Loucy (cell line): ENCODE results near the gene BEAN1.

Experiments
- H2AFZ ChIP-seq: fragments of 200-600 bp; sonication (generic); 2 replicates; pipeline ENCODE4 v1.6.0; 2016; ENCODE audit warnings: antibody characterized with exemption, mild to moderate bottlenecking, low read length, moderate library complexity
- H3F3A ChIP-seq: fragments of 200-600 bp; 2 replicates; pipeline ENCODE4 v1.6.0; 2016; ENCODE audit warnings: antibody characterized with exemption, low read depth, mild to moderate bottlenecking
- H3K27me3 ChIP-seq: fragments of 200-600 bp; sonication (generic); 2 replicates; pipeline ENCODE4 v1.6.1; 2014; ENCODE audit warnings: low read length, mild to moderate bottlenecking; ENCODE audit not compliant: insufficient read depth, poor library complexity, severe bottlenecking
- H3K36me3 ChIP-seq: fragments of 200-600 bp; sonication (generic); 2 replicates; pipeline ENCODE4 v1.6.1; 2016; ENCODE audit warnings: low read length; ENCODE audit not compliant: insufficient read depth
- H3K4me1 ChIP-seq: fragments of 200-600 bp; sonication (generic); 2 replicates; pipeline ENCODE4 v1.5.1; 2014; ENCODE audit warnings: low read length, mild to moderate bottlenecking; ENCODE audit not compliant: insufficient read depth, poor library complexity, severe bottlenecking
- H3K4me2 ChIP-seq: fragments of 200-600 bp; sonication (generic); 2 replicates; pipeline ENCODE4 v1.6.0; 2014; ENCODE audit warnings: antibody characterized with exemption, low read length, low read depth, mild to moderate bottlenecking; ENCODE audit not compliant: poor library complexity, severe bottlenecking
- H3K4me3 ChIP-seq: fragments of 200-600 bp; sonication (generic); 2 replicates; pipeline ENCODE4 v1.5.1; 2014; ENCODE audit warnings: low read length, mild to moderate bottlenecking, mixed read lengths; ENCODE audit not compliant: poor library complexity, severe bottlenecking
- H3K79me2 ChIP-seq: fragments of 200-600 bp; sonication (generic); 2 replicates; pipeline ENCODE4 v1.6.1; 2014; ENCODE audit warnings: low read length; ENCODE audit not compliant: insufficient read depth
- H3K9ac ChIP-seq: fragments of 200-600 bp; sonication (generic); 2 replicates; pipeline ENCODE4 v1.6.0; 2014; ENCODE audit warnings: mild to moderate bottlenecking, low read depth, low read length, moderate library complexity; ENCODE audit not compliant: poor library complexity, severe bottlenecking
- H3K9me2 ChIP-seq: fragments of 200-600 bp; sonication (generic); replicated peaks from 2 replicates; pipeline ENCODE4 v1.6.1; 2016; ENCODE audit warnings: low read depth, low read length, mixed read lengths
- H3K9me3 ChIP-seq: fragments of 200-600 bp; sonication (generic); 2 replicates; pipeline ENCODE4 v1.6.1; 2014; ENCODE audit warnings: mild to moderate bottlenecking, antibody characterized with exemption, low read length, low read depth; ENCODE audit not compliant: insufficient read depth
- H4K20me1 ChIP-seq: fragments of 200-600 bp; sonication (generic); 2 replicates; pipeline ENCODE4 v1.6.0; 2014; ENCODE audit warnings: antibody characterized with exemption, low read length, mild to moderate bottlenecking; ENCODE audit not compliant: insufficient read depth, poor library complexity, severe bottlenecking
- CTCF ChIP-seq: fragments of 200-600 bp; sonication (generic); conservative IDR thresholded peaks from 2 replicates; pipeline ENCODE4 v1.5.1; 2014; ENCODE audit warnings: mild to moderate bottlenecking, antibody characterized with exemption, low read length
- EZH2phosphoT487 ChIP-seq: fragments of 200-600 bp; IDR thresholded peaks from 2 replicates; pipeline ENCODE4 v1.6.1; 2018; ENCODE audit warnings: antibody characterized with exemption, mild to moderate bottlenecking, moderate library complexity, borderline replicate concordance

Gene BEAN1

GRCh38 chr16:66439051-66439730 is 12.1 kb downstream of the BEAN1 start:
- Histone ChIP-seq H3K4me2 (no peak overlapping the region), H3K9me3 (no peaks in the 10 kb centered on the region), H3K4me1 (no peaks in the 10 kb centered on the region), H2AFZ (no peak overlapping the region), H3K27me3 (no peaks in the 10 kb centered on the region), H3K9me2 (no peaks in the 10 kb centered on the region), H3K79me2 (no peaks in the 10 kb centered on the region), H3F3A (no peaks in the 10 kb centered on the region), H4K20me1 (no peaks in the 10 kb centered on the region), H3K4me3 (no peak overlapping the region), H3K9ac (no peak overlapping the region), H3K36me3 (no peaks in the 10 kb centered on the region)
- TF ChIP-seq EZH2phosphoT487 (no peak), CTCF (no peak)

DNA sequence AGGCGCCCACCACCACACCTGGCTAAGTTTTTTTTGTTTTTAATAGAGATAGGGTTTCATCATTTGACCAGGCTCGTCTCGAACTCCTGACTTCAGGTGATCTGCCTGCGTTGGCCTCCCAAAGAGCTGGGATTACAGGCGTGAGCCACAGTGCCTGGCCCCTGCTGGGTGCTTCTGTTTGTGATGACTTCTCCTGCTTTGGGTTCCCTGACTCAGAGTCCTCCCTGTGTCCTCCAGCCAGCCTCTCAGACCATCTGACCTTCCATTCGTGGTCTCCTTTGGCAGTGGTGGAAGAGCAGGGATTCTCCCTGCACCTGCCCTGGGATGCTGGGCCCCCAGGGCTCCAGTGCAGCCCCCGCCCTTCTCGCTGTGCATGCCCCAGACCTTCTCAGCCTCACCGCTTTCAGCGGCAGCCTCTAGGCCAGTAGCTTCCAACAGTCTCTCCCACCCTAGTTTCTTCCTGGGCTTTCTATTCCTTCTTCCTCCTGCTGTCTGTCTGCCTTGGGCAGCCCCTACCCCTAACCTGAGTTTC is 13.2 kb downstream of the BEAN1 start:
- Histone ChIP-seq H3K9me3 (no peaks in the 10 kb centered on the region), H2AFZ (no peak overlapping the region), H3K36me3 (no peaks in the 10 kb centered on the region), H3K4me1 (no peaks in the 10 kb centered on the region), H3K79me2 (no peaks in the 10 kb centered on the region), H3K9ac (no peak overlapping the region), H3F3A (no peaks in the 10 kb centered on the region), H3K9me2 (no peaks in the 10 kb centered on the region), H4K20me1 (no peaks in the 10 kb centered on the region), H3K4me3 (no peak overlapping the region), H3K4me2 (no peak overlapping the region), H3K27me3 (no peaks in the 10 kb centered on the region)
- TF ChIP-seq CTCF = no peak
- TF ChIP-seq EZH2phosphoT487 = no peak

GRCh38 chr16:66440970-66441369 is 13.9 kb downstream of the BEAN1 start:
- H2AFZ ChIP-seq = no peak overlapping the region
- H3F3A ChIP-seq = no peaks in the 10 kb centered on the region
- H3K4me1 ChIP-seq = no peaks in the 10 kb centered on the region
- H3K9me3 ChIP-seq = no peaks in the 10 kb centered on the region
- H3K4me2 ChIP-seq = no peak overlapping the region
- H3K4me3 ChIP-seq = no peak overlapping the region
- no peak overlapping the region for H3K9ac ChIP-seq
- H3K9me2 ChIP-seq = no peaks in the 10 kb centered on the region
- no peaks in the 10 kb centered on the region for H4K20me1 ChIP-seq
- no peaks in the 10 kb centered on the region for H3K79me2 ChIP-seq
- no peaks in the 10 kb centered on the region for H3K27me3 ChIP-seq
- no peaks in the 10 kb centered on the region for H3K36me3 ChIP-seq
- TF ChIP-seq CTCF = no peak
- TF ChIP-seq EZH2phosphoT487 = no peak
